ENCODE measurements around the gene LAG3.

The LAG3 gene

GRCh38 chr12:6826734-6827436 is 54.6 kb downstream of the LAG3 start:
- ATAC-seq (ENCODE audit: low read depth) (no peak), DNase-seq (ENCODE audit: low spot score) (no peak)
- peaks cover 16% of the 10 kb centered on the region for H3K27me3 ChIP-seq (ENCODE audit: insufficient read depth, poor library complexity, severe bottlenecking)
- H3K9me3 ChIP-seq (ENCODE audit: severe bottlenecking) = no peaks in the 10 kb centered on the region
- peaks cover 16% of the 10 kb centered on the region for H3K36me3 ChIP-seq (ENCODE audit: low read depth)
- no peak overlapping the region for H3K4me3 ChIP-seq (ENCODE audit: severe bottlenecking)
- H3K4me1 ChIP-seq (ENCODE audit: insufficient read depth, poor library complexity, severe bottlenecking) = peaks cover 3% of the 10 kb centered on the region
- H3K27ac ChIP-seq (ENCODE audit: poor library complexity, severe bottlenecking) = peak overlapping the region; percentile 8
- no peak for TF ChIP-seq CTCF (IDR thresholded peaks at IDR 0.05; ENCODE audit: poor library complexity, severe bottlenecking)

- Histone ChIP-seq H3K9me3 (ENCODE audit: severe bottlenecking) (no peaks in the 10 kb centered on the region), H3K4me3 (ENCODE audit: severe bottlenecking) (no peak overlapping the region), H3K27ac (ENCODE audit: poor library complexity, severe bottlenecking) (peak overlapping the region; percentile 8), H3K27me3 (ENCODE audit: insufficient read depth, poor library complexity, severe bottlenecking) (peaks cover 11% of the 10 kb centered on the region), H3K36me3 (ENCODE audit: low read depth) (peaks cover 22% of the 10 kb centered on the region), H3K4me1 (ENCODE audit: insufficient read depth, poor library complexity, severe bottlenecking) (peaks cover 3% of the 10 kb centered on the region)
- TF ChIP-seq CTCF (IDR thresholded peaks at IDR 0.05; ENCODE audit: poor library complexity, severe bottlenecking) = no peak
- ATAC-seq (ENCODE audit: low read depth) (peak; percentile 58), DNase-seq (ENCODE audit: low spot score) (peak; percentile 2)
Observed at GRCh38 chr12:6827437-6827911, 55.2 kb downstream of the LAG3 start.
